ENCODE results near the gene ELMOD3.

- TF ChIP-seq POLR2A (IDR thresholded peaks at IDR 0.05; ENCODE audit: extremely low read depth, insufficient read length) (no peak), MYC (IDR thresholded peaks at IDR 0.05; ENCODE audit: low read depth, low read length) (no peak), CTCF (IDR thresholded peaks at IDR 0.05; ENCODE audit: low read depth, low read length) (no peak)
- TF ChIP-seq, protein P1, sequence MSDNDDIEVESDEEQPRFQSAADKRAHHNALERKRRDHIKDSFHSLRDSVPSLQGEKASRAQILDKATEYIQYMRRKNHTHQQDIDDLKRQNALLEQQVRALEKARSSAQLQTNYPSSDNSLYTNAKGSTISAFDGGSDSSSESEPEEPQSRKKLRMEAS (IDR thresholded peaks at IDR 0.05; ENCODE audit: low read depth, low read length), result no peak
Measured at GRCh38 chr2:85357736-85358135, 3.2 kb downstream of the ELMOD3 start.

All from NB4 (cell line).